Inflammatory macrophage treated with lipopolysaccharide for 4 hours (primary cell): ENCODE measurements around the gene KRT17.
"Not testable (repeated sequence)": the region's sequence is repeated elsewhere in the genome, so short reads cannot be mapped to it uniquely, and the experiment has no call there.

Experiments used
- DNase-seq: peaks from one replicate; pipeline ENCODE4 v3.0.0-alpha.2; 2020

The KRT17 gene

GRCh38 chr17:41619036-41619926 lies 5.1 kb downstream of the KRT17 start:
- DNase-seq: no peak

- no peak for DNase-seq
Measured at GRCh38 chr17:41618341-41619035, 5.9 kb downstream of the KRT17 start.

- no peak for DNase-seq
Measured at GRCh38 chr17:41617698-41618097, 6.7 kb downstream of the KRT17 start.

- DNase-seq: no peak
Measured at GRCh38 chr17:41617136-41617535, 7.2 kb downstream of the KRT17 start.

GRCh38 chr17:41616486-41616885 lies 7.9 kb downstream of the KRT17 start:
- DNase-seq: not testable (repeated sequence)

- DNase-seq: no peak
Measured at GRCh38 chr17:41615454-41615853, 8.9 kb downstream of the KRT17 start.

GRCh38 chr17:41614767-41615166 lies 9.6 kb downstream of the KRT17 start:
- DNase-seq: not testable (repeated sequence)

- DNase-seq: no peak
Measured at GRCh38 chr17:41614098-41614497, 10.3 kb downstream of the KRT17 start.

GRCh38 chr17:41613277-41614082 lies 10.9 kb downstream of the KRT17 start:
- no peak for DNase-seq

GRCh38 chr17:41612376-41613160 lies 11.8 kb downstream of the KRT17 start, which contains the start of gene KRT16:
TSS of gene KRT16 (minus strand) at chr17:41612767. CDS start at chr17:41612688, 79 bp downstream.
- not testable (repeated sequence) for DNase-seq

- no peak for DNase-seq
Measured at GRCh38 chr17:41610965-41611640, 13.3 kb downstream of the KRT17 start.

GRCh38 chr17:41610061-41610517 lies 14.3 kb downstream of the KRT17 start:
- not testable (repeated sequence) for DNase-seq

GRCh38 chr17:41606930-41607329 lies 17.4 kb downstream of the KRT17 start:
- DNase-seq: not testable (repeated sequence)

GRCh38 chr17:41602524-41602923 lies 21.9 kb downstream of the KRT17 start:
- no peak for DNase-seq

- no peak for DNase-seq
Measured at GRCh38 chr17:41600318-41600717, 24.1 kb downstream of the KRT17 start.

GRCh38 chr17:41599680-41600079 lies 24.7 kb downstream of the KRT17 start:
- DNase-seq: no peak

GRCh38 chr17:41595585-41595984 lies 28.8 kb downstream of the KRT17 start:
- DNase-seq: no peak

- DNase-seq: no peak
Measured at GRCh38 chr17:41594363-41594915, 29.9 kb downstream of the KRT17 start.

- DNase-seq: no peak
Measured at GRCh38 chr17:41593306-41593981, 30.9 kb downstream of the KRT17 start.

- no peak for DNase-seq
Measured at GRCh38 chr17:41592601-41593305, 31.6 kb downstream of the KRT17 start.
